NCI-H1930 (cell line): ENCODE measurements around the gene ALKBH3.

Experiments
- DNase-seq, 2 experiments: peaks; one replicate each; lab custom pipeline; 2025; lab: John Stamatoyannopoulos, UW

Gene ALKBH3

GRCh38 chr11:43880640-43881159, at the start of gene ALKBH3:
TSS of gene ALKBH3 (plus strand) at chr11:43880831. CDS start at chr11:43882653, 1,822 bp downstream.
- peak; percentile 93 to 96 for DNase-seq

GRCh38 chr11:43830928-43831440, 49.6 kb upstream of the ALKBH3 start:
- DNase-seq = peak in 1 of 2 experiments; percentile 18

GRCh38 chr11:43832536-43832935, 48.1 kb upstream of the ALKBH3 start:
- no peak for DNase-seq

- peak; percentile 39 to 57 for DNase-seq
These were observed 47.0 kb upstream of the ALKBH3 start for GRCh38 chr11:43833657-43834073.

GRCh38 chr11:43834286-43834685, 46.3 kb upstream of the ALKBH3 start:
- no peak for DNase-seq

GRCh38 chr11:43835104-43835503, 45.5 kb upstream of the ALKBH3 start:
- DNase-seq = peak in 1 of 2 experiments; percentile 11

GRCh38 chr11:43837879-43838278, 42.8 kb upstream of the ALKBH3 start:
- no peak for DNase-seq

GRCh38 chr11:43842021-43842420, 38.6 kb upstream of the ALKBH3 start:
- DNase-seq = no peak

GRCh38 chr11:43845816-43846215, 34.8 kb upstream of the ALKBH3 start:
- DNase-seq = no peak

GRCh38 chr11:43852057-43852636, 28.5 kb upstream of the ALKBH3 start:
- DNase-seq = peak; percentile 54 to 71

- DNase-seq = no peak
These were observed 26.9 kb upstream of the ALKBH3 start for GRCh38 chr11:43853781-43854180.

- DNase-seq = no peak
These were observed 23.6 kb upstream of the ALKBH3 start for GRCh38 chr11:43856993-43857392.

- no peak for DNase-seq
These were observed 19.5 kb upstream of the ALKBH3 start for GRCh38 chr11:43861141-43861540.

GRCh38 chr11:43866520-43866919, 14.1 kb upstream of the ALKBH3 start:
- no peak for DNase-seq

- DNase-seq = no peak
These were observed 13.7 kb upstream of the ALKBH3 start for GRCh38 chr11:43866969-43867368.

- no peak for DNase-seq
These were observed 11.6 kb upstream of the ALKBH3 start for GRCh38 chr11:43868852-43869567.

GRCh38 chr11:43871051-43871450, 9.6 kb upstream of the ALKBH3 start:
- DNase-seq = no peak

GRCh38 chr11:43872995-43873394, 7.6 kb upstream of the ALKBH3 start:
- DNase-seq = no peak

GRCh38 chr11:43874078-43874477, 6.6 kb upstream of the ALKBH3 start:
- no peak for DNase-seq

GRCh38 chr11:43874738-43875137, 5.9 kb upstream of the ALKBH3 start:
- no peak for DNase-seq

GRCh38 chr11:43879789-43880639, 617 bp upstream of the ALKBH3 start:
- no peak for DNase-seq

- no peak for DNase-seq
These were observed 12.2 kb downstream of the ALKBH3 start for GRCh38 chr11:43892851-43893250.
